Measurements from ENCODE around the gene TPGS2. TPM values are rescaled to one million over a fixed set of nuclear protein-coding genes. Genes with fewer than 3 reads are reported as not detected.

The TPGS2 gene
- total RNA-seq, 1 experiment from 2014 or later, result 40.9 TPM

- intact Hi-C loops (cut with micrococcal nuclease), result no loop called here
- Mint-ChIP-seq H3K9me3 (ENCODE audit: unreplicated experiment) (no peaks in the 10 kb centered on the region), H3K36me3 (ENCODE audit: insufficient read depth, unreplicated experiment) (no peaks in the 10 kb centered on the region), H3K4me3 (ENCODE audit: unreplicated experiment) (no peak overlapping the region), H3K4me1 (ENCODE audit: insufficient read depth, unreplicated experiment) (peaks cover 25% of the 10 kb centered on the region), H3K27me3 (ENCODE audit: insufficient read depth, unreplicated experiment) (no peaks in the 10 kb centered on the region), H3K27ac (ENCODE audit: low read depth, unreplicated experiment) (no peak overlapping the region)
- no peak for DNase-seq (ENCODE audit: unreplicated experiment)
- POLR2A ChIA-PET, result interaction anchor here (0.7 kb wide), 1 partner anchor 826 kb away, joined by 3 read pairs; no protein-coding TSS in a partner anchor
- no peak for TF ChIP-seq CTCF (IDR thresholded peaks at IDR 0.05; ENCODE audit: unreplicated experiment)
- CTCF ChIA-PET, result interaction anchor here (0.7 to 3.0 kb wide), 7 partner anchors 14 to 1538 kb away, joined by 3 to 8 read pairs (median 3); no protein-coding TSS in a partner anchor
- no TSS peak for BruUV-seq (replicated peaks)
Measured at GRCh38 chr18:36826556-36826955, 2.2 kb downstream of the TPGS2 start.

- H3K9me3 Mint-ChIP-seq (ENCODE audit: unreplicated experiment), result no peaks in the 10 kb centered on the region
- H3K4me3 Mint-ChIP-seq (ENCODE audit: unreplicated experiment), result no peak overlapping the region
- TF ChIP-seq CTCF (IDR thresholded peaks at IDR 0.05; ENCODE audit: unreplicated experiment), result no peak
- H3K4me1 Mint-ChIP-seq (ENCODE audit: insufficient read depth, unreplicated experiment), result peaks cover 23% of the 10 kb centered on the region
- no peaks in the 10 kb centered on the region for H3K27me3 Mint-ChIP-seq (ENCODE audit: insufficient read depth, unreplicated experiment)
- POLR2A ChIA-PET, result no interaction called here
- no peak overlapping the region for H3K27ac Mint-ChIP-seq (ENCODE audit: low read depth, unreplicated experiment)
- CTCF ChIA-PET, result interaction anchor here (1.2 to 3.0 kb wide), 2 partner anchors 13 to 15 kb away, joined by 5 to 8 read pairs; no protein-coding TSS in a partner anchor
- no TSS peak for BruUV-seq (replicated peaks)
- H3K36me3 Mint-ChIP-seq (ENCODE audit: insufficient read depth, unreplicated experiment), result no peaks in the 10 kb centered on the region
- DNase-seq (ENCODE audit: unreplicated experiment), result no peak
- intact Hi-C loops (cut with micrococcal nuclease), result no loop called here
Measured at GRCh38 chr18:36825526-36825925, 3.3 kb downstream of the TPGS2 start.

GRCh38 chr18:36821681-36822080, 7.1 kb downstream of the TPGS2 start:
- no peaks in the 10 kb centered on the region for H3K4me1 Mint-ChIP-seq (ENCODE audit: insufficient read depth, unreplicated experiment)
- no peak for TF ChIP-seq CTCF (IDR thresholded peaks at IDR 0.05; ENCODE audit: unreplicated experiment)
- H3K27me3 Mint-ChIP-seq (ENCODE audit: insufficient read depth, unreplicated experiment), result no peaks in the 10 kb centered on the region
- no peak overlapping the region for H3K4me3 Mint-ChIP-seq (ENCODE audit: unreplicated experiment)
- ChIA-PET CTCF (interaction anchor here (1.2 to 5.5 kb wide), 2 partner anchors 10 to 14 kb away, joined by 3 to 35 read pairs; no protein-coding TSS in a partner anchor), POLR2A (interaction anchor here (1.1 kb wide), 1 partner anchor 8 kb away, joined by 3 read pairs; no protein-coding TSS in a partner anchor)
- H3K9me3 Mint-ChIP-seq (ENCODE audit: unreplicated experiment), result no peaks in the 10 kb centered on the region
- no peak overlapping the region for H3K27ac Mint-ChIP-seq (ENCODE audit: low read depth, unreplicated experiment)
- no TSS peak for BruUV-seq (replicated peaks)
- DNase-seq (ENCODE audit: unreplicated experiment), result no peak
- peaks cover 13% of the 10 kb centered on the region for H3K36me3 Mint-ChIP-seq (ENCODE audit: insufficient read depth, unreplicated experiment)
- intact Hi-C loops (cut with micrococcal nuclease), result no loop called here

- intact Hi-C loops (cut with micrococcal nuclease), result no loop called here
- no peak for DNase-seq (ENCODE audit: unreplicated experiment)
- ChIA-PET POLR2A (interaction anchor here (1.7 kb wide), 1 partner anchor 9 kb away, joined by 5 read pairs; the partner anchor contains the start of genes KIAA1328 and TPGS2), CTCF (interaction anchor here (0.6 to 5.5 kb wide), 4 partner anchors 8 to 999 kb away, joined by 3 to 35 read pairs (median 4); no protein-coding TSS in a partner anchor)
- Mint-ChIP-seq H3K4me1 (ENCODE audit: insufficient read depth, unreplicated experiment) (no peaks in the 10 kb centered on the region), H3K27ac (ENCODE audit: low read depth, unreplicated experiment) (no peak overlapping the region), H3K36me3 (ENCODE audit: insufficient read depth, unreplicated experiment) (peaks cover 26% of the 10 kb centered on the region), H3K27me3 (ENCODE audit: insufficient read depth, unreplicated experiment) (no peaks in the 10 kb centered on the region), H3K9me3 (ENCODE audit: unreplicated experiment) (no peaks in the 10 kb centered on the region), H3K4me3 (ENCODE audit: unreplicated experiment) (no peak overlapping the region)
- TF ChIP-seq CTCF (IDR thresholded peaks at IDR 0.05; ENCODE audit: unreplicated experiment), result no peak
- BruUV-seq (replicated peaks), result no TSS peak
Measured at GRCh38 chr18:36819621-36820020, 9.2 kb downstream of the TPGS2 start.

Measured in MCF 10A (cell line).